GM18519 (cell line): ENCODE data around the gene TNNC1.

Experiments used
- ATAC-seq: cut with Tn5 transposase; IDR thresholded peaks from one replicate; pipeline ENCODE4 v1.9.1; 2021; ENCODE audit warnings: mild to moderate bottlenecking, moderate library complexity; ENCODE audit not compliant: unreplicated experiment, low FRiP score

The TNNC1 gene

DNA sequence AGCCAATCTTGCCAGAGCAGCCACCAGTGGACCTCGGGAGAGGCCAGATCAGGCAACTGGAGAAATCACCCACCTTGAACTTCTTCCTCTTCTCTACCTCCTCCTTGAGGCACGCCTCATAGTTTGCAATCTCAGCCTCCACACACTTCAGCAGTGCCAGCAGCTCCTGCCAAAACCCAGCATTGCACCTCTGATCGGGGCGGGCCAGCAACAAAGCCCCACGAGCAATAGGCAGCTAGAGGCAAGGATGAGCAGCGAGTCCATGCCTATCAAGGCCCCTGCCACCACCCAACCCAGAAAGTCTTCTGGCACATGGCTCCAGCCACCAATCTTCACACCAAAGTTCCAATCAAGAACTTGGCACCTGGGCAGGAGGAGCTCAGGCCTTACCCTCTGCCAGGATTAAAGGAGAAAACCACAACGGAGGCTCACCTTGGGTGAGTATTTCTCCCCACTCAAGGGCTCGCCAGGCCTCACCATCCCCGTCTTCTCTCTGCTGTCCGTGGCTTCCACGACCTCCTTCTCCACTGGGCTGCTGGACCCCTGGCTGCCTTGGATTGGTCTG is 51.1 kb downstream of the TNNC1 start:
- ATAC-seq: no peak

DNA sequence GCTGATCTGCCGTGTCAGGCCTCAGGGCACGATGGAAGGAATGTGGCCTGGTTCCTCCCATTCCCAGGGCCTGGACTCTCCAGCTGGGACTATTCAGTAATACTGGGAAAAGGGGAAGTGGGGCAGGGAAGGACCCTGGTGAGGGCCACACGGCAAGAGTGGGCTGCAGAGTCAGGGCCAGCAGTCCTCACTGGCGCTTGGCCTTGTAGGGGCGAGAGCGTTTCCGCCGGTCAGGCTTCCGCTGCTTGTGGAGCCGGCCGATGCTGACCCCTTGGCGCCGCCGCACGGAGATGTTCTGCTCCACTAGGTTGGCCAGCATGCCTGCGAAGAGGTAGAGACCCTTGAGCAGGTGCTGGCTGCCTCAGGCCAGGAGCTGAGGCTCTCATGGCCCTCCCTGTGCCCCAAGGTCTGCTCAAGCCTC is 51.7 kb downstream of the TNNC1 start:
- ATAC-seq: no peak

DNA sequence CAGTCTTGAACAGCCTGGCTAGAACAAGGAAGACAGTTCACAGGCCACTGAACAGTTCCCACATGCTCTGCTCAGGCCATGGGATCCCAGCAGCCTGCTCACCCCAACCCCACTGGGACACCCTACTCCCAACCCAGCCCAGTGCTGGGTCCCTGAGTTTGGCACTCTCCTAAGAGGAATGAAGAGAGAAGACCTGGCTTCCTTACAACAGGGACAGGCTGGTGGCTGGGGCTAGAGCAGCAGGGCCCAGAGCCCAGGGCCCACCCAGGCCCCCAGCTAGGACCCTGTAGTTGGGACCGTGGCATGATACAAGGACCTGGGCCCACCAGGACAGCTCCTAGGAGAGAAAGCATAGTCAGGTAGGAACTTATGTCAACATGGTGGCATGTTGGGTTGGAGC is 52.3 kb downstream of the TNNC1 start:
- ATAC-seq: no peak
